Trophoblast cell (in vitro differentiated cells and primary cell): ENCODE data around the gene ROR2.

Experiments
- DNase-seq, 2 donors: peaks; one replicate each; pipeline ENCODE4 v3.0.0-alpha.2; 2016
- H2AFZ ChIP-seq: 2 replicates; pipeline ENCODE4 v1.6.1; 2013; ENCODE audit warnings: low read length, moderate library complexity, mild to moderate bottlenecking; ENCODE audit not compliant: insufficient read depth, poor library complexity
- H2AK5ac ChIP-seq: 2 replicates; pipeline ENCODE4 v1.6.1; 2013; ENCODE audit warnings: mild to moderate bottlenecking, low read length
- H2BK120ac ChIP-seq: 2 replicates; pipeline ENCODE4 v1.6.1; 2013; ENCODE audit warnings: low read length, mild to moderate bottlenecking, moderate library complexity; ENCODE audit not compliant: insufficient read depth, poor library complexity
- H2BK12ac ChIP-seq: 2 replicates; pipeline ENCODE4 v1.6.1; 2013; ENCODE audit warnings: mild to moderate bottlenecking, low read length, moderate library complexity
- H2BK5ac ChIP-seq: 2 replicates; pipeline ENCODE4 v1.6.1; 2013; ENCODE audit warnings: low read length, low read depth, moderate library complexity, mild to moderate bottlenecking; ENCODE audit not compliant: poor library complexity
- H3K14ac ChIP-seq: 2 replicates; pipeline ENCODE4 v1.6.1; 2013; ENCODE audit warnings: mild to moderate bottlenecking, low read length
- H3K18ac ChIP-seq: 2 replicates; pipeline ENCODE4 v1.6.1; 2013; ENCODE audit warnings: mild to moderate bottlenecking, low read length
- H3K23ac ChIP-seq: 2 replicates; pipeline ENCODE4 v1.6.1; 2013; ENCODE audit warnings: low read length
- H3K27ac ChIP-seq: 2 replicates; pipeline ENCODE4 v1.5.1; 2013; ENCODE audit warnings: low read depth, mild to moderate bottlenecking, inconsistent platforms, low read length, moderate library complexity
- H3K27me3 ChIP-seq: 2 replicates; pipeline ENCODE4 v1.6.1; 2013; ENCODE audit warnings: inconsistent platforms, mild to moderate bottlenecking, low read length, moderate library complexity; ENCODE audit not compliant: insufficient read depth
- H3K36me3 ChIP-seq, 2 experiments: 1 replicate in 1 of 2; 2 replicates in 1 of 2; pipeline ENCODE4 v1.6.1; 2013; ENCODE audit warnings: low read length in 2 of 2, mild to moderate bottlenecking in 2 of 2, moderate library complexity in 1 of 2; ENCODE audit not compliant: insufficient read depth in 2 of 2, control insufficient read depth in 1 of 2
- H3K4ac ChIP-seq: 2 replicates; pipeline ENCODE4 v1.6.1; 2013; ENCODE audit warnings: low read depth, mild to moderate bottlenecking, low read length, moderate library complexity
- H3K4me1 ChIP-seq, 2 experiments: 1 replicate in 1 of 2; 2 replicates in 1 of 2; pipeline ENCODE4 v1.6.1; 2013; ENCODE audit warnings: low read length in 2 of 2, mild to moderate bottlenecking in 2 of 2, moderate library complexity in 1 of 2; ENCODE audit not compliant: insufficient read depth in 2 of 2, control insufficient read depth in 1 of 2
- H3K4me2 ChIP-seq: 2 replicates; pipeline ENCODE4 v1.6.1; 2013; ENCODE audit warnings: inconsistent platforms, mild to moderate bottlenecking, low read length, moderate library complexity
- H3K4me3 ChIP-seq: 2 replicates; pipeline ENCODE4 v1.5.1; 2013; ENCODE audit warnings: mild to moderate bottlenecking, low read depth, low read length, inconsistent platforms
- H3K79me1 ChIP-seq: one replicate; pipeline ENCODE4 v1.6.1; 2013; ENCODE audit warnings: low read length
- H3K79me2 ChIP-seq: 2 replicates; pipeline ENCODE4 v1.6.1; 2013; ENCODE audit warnings: low read length, mild to moderate bottlenecking; ENCODE audit not compliant: control insufficient read depth, insufficient read depth, poor library complexity
- H3K9ac ChIP-seq: 2 replicates; pipeline ENCODE4 v1.6.1; 2013; ENCODE audit warnings: mild to moderate bottlenecking, low read length
- H3K9me3 ChIP-seq: 2 replicates; pipeline ENCODE4 v1.6.1; 2013; ENCODE audit warnings: low read depth, mild to moderate bottlenecking, control low read depth, inconsistent platforms, low read length; ENCODE audit not compliant: insufficient read depth
- H4K12ac ChIP-seq: 2 replicates; pipeline ENCODE4 v1.6.1; 2013; ENCODE audit warnings: low read depth, mild to moderate bottlenecking, low read length, moderate library complexity
- H4K8ac ChIP-seq: 2 replicates; pipeline ENCODE4 v1.6.1; 2013; ENCODE audit warnings: low read depth, mild to moderate bottlenecking, low read length, moderate library complexity
- H4K91ac ChIP-seq: one replicate; pipeline ENCODE4 v1.6.1; 2013; ENCODE audit warnings: low read depth, mild to moderate bottlenecking, low read length, moderate library complexity
- WGBS: extraction: QIAGEN DNeasy Blood & Tissue Kit; methylation state at CpG from one replicate; pipeline ENCODE4 v1.1.7; 2013; ENCODE audit warnings: missing lambda C conversion rate; ENCODE audit not compliant: insufficient read length, insufficient coverage; ENCODE audit errors: extremely low coverage; 5-methylcytosine and 5-hydroxymethylcytosine counted together

ROR2 gene

GRCh38 chr9:91783876-91784672, 166.0 kb downstream of the ROR2 start:
- Histone ChIP-seq H2AFZ (no peak overlapping the region), H3K27ac (no peak overlapping the region), H3K9ac (no peak overlapping the region), H4K91ac (no peak overlapping the region), H3K4me1 (no peaks in the 10 kb centered on the region), H3K79me2 (no peaks in the 10 kb centered on the region), H2BK120ac (no peak overlapping the region), H3K23ac (no peak overlapping the region), H2AK5ac (no peak overlapping the region), H3K4ac (no peak overlapping the region), H4K8ac (no peak overlapping the region), H3K18ac (no peak overlapping the region), H3K14ac (no peak overlapping the region), H4K12ac (no peak overlapping the region), H3K9me3 (peaks cover 5% of the 10 kb centered on the region), H3K36me3 (no peaks in the 10 kb centered on the region), H2BK5ac (no peak overlapping the region), H3K79me1 (no peaks in the 10 kb centered on the region), H2BK12ac (no peak overlapping the region), H3K27me3 (no peaks in the 10 kb centered on the region), H3K4me2 (no peak overlapping the region), H3K4me3 (no peak overlapping the region)
- WGBS = no CpG with 5 or more reads among the region's 14 CpGs
- DNase-seq = no peak

DNA sequence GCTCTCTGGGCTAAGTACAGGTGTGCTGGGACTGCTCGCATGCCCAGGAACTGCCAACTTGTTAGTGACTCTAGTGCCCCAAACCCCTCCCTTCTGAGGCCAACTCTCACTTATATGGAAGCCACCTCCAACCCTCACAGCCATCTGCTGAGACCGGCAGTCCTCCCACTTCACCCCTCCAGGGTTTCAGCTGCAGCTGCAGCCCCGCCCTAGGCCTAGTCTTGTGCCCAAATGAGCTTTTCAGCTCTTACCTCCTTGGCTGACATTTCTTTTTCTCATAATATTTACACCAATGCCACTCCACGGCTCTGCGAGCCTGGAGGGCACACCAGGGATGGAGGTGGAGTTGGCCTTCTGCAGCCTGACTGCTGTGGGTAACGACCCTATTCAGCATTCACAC, 166.6 kb downstream of the ROR2 start:
- peaks cover 5% of the 10 kb centered on the region for H3K9me3 ChIP-seq
- no CpG with 5 or more reads among the region's 6 CpGs for WGBS
- H2AK5ac ChIP-seq = no peak overlapping the region
- no peak overlapping the region for H3K27ac ChIP-seq
- no peak overlapping the region for H3K9ac ChIP-seq
- H3K14ac ChIP-seq = no peak overlapping the region
- no peak overlapping the region for H3K4ac ChIP-seq
- H3K27me3 ChIP-seq = no peaks in the 10 kb centered on the region
- no peaks in the 10 kb centered on the region for H3K79me1 ChIP-seq
- no peak overlapping the region for H2BK120ac ChIP-seq
- no peak overlapping the region for H4K12ac ChIP-seq
- H3K4me2 ChIP-seq = no peak overlapping the region
- no peak overlapping the region for H2BK5ac ChIP-seq
- no peaks in the 10 kb centered on the region for H3K36me3 ChIP-seq
- no peak for DNase-seq
- H3K4me3 ChIP-seq = no peak overlapping the region
- no peaks in the 10 kb centered on the region for H3K79me2 ChIP-seq
- H4K8ac ChIP-seq = no peak overlapping the region
- H2BK12ac ChIP-seq = no peak overlapping the region
- no peak overlapping the region for H2AFZ ChIP-seq
- no peaks in the 10 kb centered on the region for H3K4me1 ChIP-seq
- no peak overlapping the region for H4K91ac ChIP-seq
- no peak overlapping the region for H3K23ac ChIP-seq
- H3K18ac ChIP-seq = no peak overlapping the region

- H3K4ac ChIP-seq = no peak overlapping the region
- no CpG with 5 or more reads among the region's 5 CpGs for WGBS
Observed at GRCh38 chr9:91782708-91783214, 167.3 kb downstream of the ROR2 start.

DNA sequence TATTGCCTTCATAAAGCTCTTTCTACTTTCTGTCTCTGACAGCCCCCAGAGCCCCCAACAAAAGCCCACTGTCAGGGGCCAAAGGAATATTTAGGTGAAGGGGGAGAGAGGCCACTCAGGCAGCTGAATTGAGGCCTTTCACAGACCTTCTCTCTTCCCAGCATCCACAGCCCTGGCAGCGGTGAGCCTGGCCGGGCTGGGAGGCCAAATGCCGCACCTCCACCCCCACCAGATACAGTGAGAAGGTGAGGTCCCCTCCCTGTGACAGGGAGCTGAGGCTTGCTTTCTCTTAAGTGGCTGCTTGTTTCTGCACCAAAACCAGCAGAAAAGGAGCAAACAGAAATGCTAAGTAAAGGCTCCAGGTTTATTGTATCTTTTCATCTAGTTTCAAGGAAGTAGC, 168.1 kb downstream of the ROR2 start:
- Histone ChIP-seq H3K9me3 (peaks cover 5% of the 10 kb centered on the region), H3K27ac (no peak overlapping the region), H3K36me3 (no peaks in the 10 kb centered on the region), H3K18ac (no peak overlapping the region), H3K27me3 (no peaks in the 10 kb centered on the region), H2BK5ac (no peak overlapping the region), H4K8ac (no peak overlapping the region), H2AK5ac (no peak overlapping the region), H3K79me2 (no peaks in the 10 kb centered on the region), H4K12ac (no peak overlapping the region), H3K4me3 (no peak overlapping the region), H3K14ac (no peak overlapping the region), H2BK120ac (no peak overlapping the region), H2AFZ (no peak overlapping the region), H2BK12ac (no peak overlapping the region), H3K23ac (no peak overlapping the region), H3K79me1 (no peaks in the 10 kb centered on the region), H3K9ac (no peak overlapping the region), H3K4me1 (no peaks in the 10 kb centered on the region), H3K4me2 (no peak overlapping the region), H4K91ac (no peak overlapping the region), H3K4ac (no peak overlapping the region)
- WGBS = no CpG with 5 or more reads among the region's 3 CpGs
- no peak for DNase-seq

More at GRCh38 chr9:91782708-91783214, 167.3 kb downstream of the ROR2 start:
- no peak overlapping the region for H3K9ac ChIP-seq
- no peak overlapping the region for H3K4me2 ChIP-seq
- DNase-seq = no peak
- H3K9me3 ChIP-seq = peaks cover 5% of the 10 kb centered on the region
- no peaks in the 10 kb centered on the region for H3K36me3 ChIP-seq
- H2BK120ac ChIP-seq = no peak overlapping the region
- H4K91ac ChIP-seq = no peak overlapping the region
- H3K23ac ChIP-seq = no peak overlapping the region
- H2AFZ ChIP-seq = no peak overlapping the region
- no peak overlapping the region for H3K4me3 ChIP-seq
- no peak overlapping the region for H3K18ac ChIP-seq
- H3K79me1 ChIP-seq = no peaks in the 10 kb centered on the region
- no peak overlapping the region for H2BK5ac ChIP-seq
- no peak overlapping the region for H4K12ac ChIP-seq
- H2AK5ac ChIP-seq = no peak overlapping the region
- no peak overlapping the region for H3K14ac ChIP-seq
- no peaks in the 10 kb centered on the region for H3K79me2 ChIP-seq
- no peak overlapping the region for H2BK12ac ChIP-seq
- no peaks in the 10 kb centered on the region for H3K27me3 ChIP-seq
- no peaks in the 10 kb centered on the region for H3K4me1 ChIP-seq
- no peak overlapping the region for H4K8ac ChIP-seq
- H3K27ac ChIP-seq = no peak overlapping the region
